SK-N-SH (cell line): Measurements from ENCODE around the gene TRIOBP. TPM values are rescaled to one million over a fixed set of nuclear protein-coding genes. Genes with fewer than 3 reads are reported as not detected.

Experiments used
- CTCF ChIA-PET: fragments of 300-600, 350-600 bp; formaldehyde crosslinking; extraction: SDS; loops from one replicate; lab custom pipeline; 2021; lab: Yijun Ruan, JAX
- POLR2A ChIA-PET: fragments of 350-600 bp; sonication (Branson Sonifier 250); formaldehyde crosslinking; extraction: SDS; loops from one replicate; lab custom pipeline; 2020; ENCODE audit warnings: antibody characterized with exemption, inconsistent platforms; lab: Yijun Ruan, JAX
- DNase-seq: peaks from one replicate; pipeline ENCODE4 v3.0.0; 2012
- H2AFZ ChIP-seq: fragments of 200-600 bp; sonication (generic); 2 replicates; pipeline ENCODE4 v1.8.1; 2016; ENCODE audit warnings: antibody characterized with exemption, mild to moderate bottlenecking, low read depth
- H3F3A ChIP-seq: fragments of 200-600 bp; sonication (generic); replicated peaks from 2 replicates; pipeline ENCODE3; 2016; ENCODE audit warnings: antibody characterized with exemption, mild to moderate bottlenecking; ENCODE audit not compliant: insufficient read depth
- H3K27ac ChIP-seq, 2 experiments: fragments of 200-500 bp in 1 of 2; fragments of 200-600 bp in 1 of 2; sonication (Bioruptor generic) in 1 of 2; sonication (generic), shearing (Covaris generic) in 1 of 2; 2 replicates each; pipeline versions ENCODE4 v1.5.1 to v1.6.1; 2014 to 2016; ENCODE audit warnings: low read depth in 2 of 2, inconsistent platforms in 1 of 2, low read length in 1 of 2, mild to moderate bottlenecking in 1 of 2, mixed read lengths in 1 of 2
- H3K27me3 ChIP-seq: fragments of 200-600 bp; sonication (generic), shearing (Covaris generic); 2 replicates; pipeline ENCODE4 v1.6.1; 2016; ENCODE audit warnings: mixed run types; ENCODE audit not compliant: insufficient read depth
- H3K36me3 ChIP-seq, 2 experiments: fragments of 200-500 bp in 1 of 2; fragments of 200-600 bp in 1 of 2; sonication (Bioruptor generic) in 1 of 2; sonication (generic) in 1 of 2; replicated peaks in 1 of 2; 2 replicates each; pipeline versions ENCODE3 to v1.5.1; 2014 to 2016; ENCODE audit warnings: low read length in 1 of 2, mild to moderate bottlenecking in 1 of 2; ENCODE audit not compliant: insufficient read depth in 2 of 2, control insufficient read depth in 1 of 2
- H3K4me1 ChIP-seq, 2 experiments: fragments of 200-500 bp in 1 of 2; fragments of 200-600 bp in 1 of 2; sonication (Bioruptor generic) in 1 of 2; sonication (generic), shearing (Covaris generic) in 1 of 2; 2 replicates each; pipeline versions ENCODE4 v1.5.1 to v1.6.1; 2014 to 2016; ENCODE audit warnings: low read depth in 1 of 2, low read length in 1 of 2, mixed run types in 1 of 2; ENCODE audit not compliant: insufficient read depth in 2 of 2, control insufficient read depth in 1 of 2
- H3K4me2 ChIP-seq: fragments of 200-600 bp; sonication (generic), shearing (Covaris generic); 2 replicates; pipeline ENCODE4 v1.6.1; 2017; ENCODE audit warnings: mixed run types
- H3K4me3 ChIP-seq, 2 experiments: fragments of 200-500 bp in 1 of 2; fragments of 200-600 bp in 1 of 2; sonication (Bioruptor generic) in 1 of 2; sonication (generic), shearing (Covaris generic) in 1 of 2; 2 replicates each; pipeline versions ENCODE4 v1.5.1 to v1.8.1; 2014 to 2016; ENCODE audit warnings: low read depth in 2 of 2, inconsistent platforms in 1 of 2, low read length in 1 of 2, mild to moderate bottlenecking in 1 of 2, mixed read lengths in 1 of 2, moderate library complexity in 1 of 2
- H3K79me2 ChIP-seq: fragments of 200-600 bp; sonication (generic); 2 replicates; pipeline ENCODE4 v1.8.1; 2017; ENCODE audit warnings: mild to moderate bottlenecking; ENCODE audit not compliant: insufficient read depth
- H3K9ac ChIP-seq: fragments of 200-600 bp; sonication (generic); 2 replicates; pipeline ENCODE4 v1.6.1; 2017; ENCODE audit warnings: mixed run types
- H3K9me2 ChIP-seq: fragments of 200-600 bp; sonication (generic); 2 replicates; pipeline ENCODE4 v1.6.1; 2017; ENCODE audit warnings: mixed run types
- H3K9me3 ChIP-seq: fragments of 200-600 bp; sonication (generic); 2 replicates; pipeline ENCODE4 v1.6.1; 2017; ENCODE audit warnings: mixed run types, mild to moderate bottlenecking, moderate library complexity
- H4K20me1 ChIP-seq: fragments of 200-600 bp; sonication (generic); 2 replicates; pipeline ENCODE4 v1.6.1; 2017; ENCODE audit warnings: mild to moderate bottlenecking, mixed run types; ENCODE audit not compliant: insufficient read depth
- ELF1 ChIP-seq: IDR thresholded peaks from 2 replicates; pipeline ENCODE4 v1.4.0; 2012
- EP300 ChIP-seq, 2 experiments: IDR thresholded peaks; 2 replicates each; pipeline versions ENCODE4 v1.4.0 to v1.6.1; 2012; ENCODE audit warnings: borderline replicate concordance in 1 of 2, low read depth in 1 of 2, low read length in 1 of 2
- FOSL2 ChIP-seq: IDR thresholded peaks from 2 replicates; pipeline ENCODE4 v1.4.0; 2012; ENCODE audit warnings: low read depth, mild to moderate bottlenecking, moderate library complexity, borderline replicate concordance
- MXI1 ChIP-seq: IDR thresholded peaks from 2 replicates; pipeline ENCODE4 v1.6.1; 2012; ENCODE audit warnings: mild to moderate bottlenecking, low read depth, low read length, improper control_type of control experiment
- NFIC ChIP-seq: IDR thresholded peaks from 2 replicates; pipeline ENCODE4 v1.4.0; 2012; ENCODE audit warnings: borderline replicate concordance
- NRF1 ChIP-seq: IDR thresholded peaks from 2 replicates; pipeline ENCODE4 v1.6.1; 2012; ENCODE audit warnings: low read depth, mild to moderate bottlenecking, low read length
- PBX3 ChIP-seq: IDR thresholded peaks from 2 replicates; pipeline ENCODE4; 2012
- POLR2AphosphoS5 ChIP-seq: IDR thresholded peaks from 2 replicates; pipeline ENCODE4 v1.6.1; 2012; ENCODE audit warnings: low read depth, low read length
- RAD21 ChIP-seq: IDR thresholded peaks from 2 replicates; pipeline ENCODE4 v1.6.1; 2012; ENCODE audit warnings: mild to moderate bottlenecking, low read length
- RCOR1 ChIP-seq: fragments of 150-350 bp; IDR thresholded peaks from 2 replicates; pipeline ENCODE4 v1.6.1; 2017; ENCODE audit warnings: antibody characterized with exemption, low read length
- RFX5 ChIP-seq: IDR thresholded peaks from 2 replicates; pipeline ENCODE4 v1.6.1; 2012; ENCODE audit warnings: mild to moderate bottlenecking, improper control_type of control experiment, low read length
- SIN3A ChIP-seq: IDR thresholded peaks from 2 replicates; pipeline ENCODE4 v1.6.1; 2012; ENCODE audit warnings: low read depth, mild to moderate bottlenecking, low read length, moderate library complexity, borderline replicate concordance
- SMC3 ChIP-seq: IDR thresholded peaks from 2 replicates; pipeline ENCODE4 v1.6.1; 2012; ENCODE audit warnings: low read depth, low read length, improper control_type of control experiment
- TAF1 ChIP-seq: IDR thresholded peaks from 2 replicates; pipeline ENCODE4 v1.6.1; 2012; ENCODE audit warnings: low read depth, mild to moderate bottlenecking, low read length, moderate library complexity, borderline replicate concordance
- TCF12 ChIP-seq: IDR thresholded peaks from 2 replicates; pipeline ENCODE4 v1.4.0; 2012
- USF2 ChIP-seq: fragments of 150-350 bp; IDR thresholded peaks from 2 replicates; pipeline ENCODE4 v1.6.1; 2017; ENCODE audit warnings: antibody characterized with exemption, low read length, low read depth, borderline replicate concordance
- WGBS: methylation state at CpG from one replicate; pipeline ENCODE4 v1.1.6; 2017; ENCODE audit warnings: low lambda C conversion rate; 5-methylcytosine and 5-hydroxymethylcytosine counted together
- polyA plus RNA-seq, 3 experiments: library from polyadenylated mRNA; depleted of rRNA; stranded (reverse); fragments of >200 nt; gene quantifications; 2 replicates each; pipeline ENCODE4 v1.2.3, GENCODE V29; 2012
- TF ChIP-seq, protein P1 (sequence below): IDR thresholded peaks from 2 replicates; pipeline ENCODE4 v1.4.0; 2012; ENCODE audit warnings: low read depth, borderline replicate concordance
- TF ChIP-seq, protein P2 (sequence below): fragments of 200-600 bp; sonication (generic); IDR thresholded peaks from 2 replicates; pipeline ENCODE4 v1.6.1; 2017; ENCODE audit warnings: antibody characterized with exemption, mild to moderate bottlenecking, moderate library complexity
- TF ChIP-seq, protein P3 (sequence below): IDR thresholded peaks from 2 replicates; pipeline ENCODE4 v1.4.0; 2012; ENCODE audit warnings: low read depth

Gene TRIOBP
- polyA plus RNA-seq, 1 of the 3 experiments (the other 2 are of a cell fraction), result 43.6 TPM

DNA sequence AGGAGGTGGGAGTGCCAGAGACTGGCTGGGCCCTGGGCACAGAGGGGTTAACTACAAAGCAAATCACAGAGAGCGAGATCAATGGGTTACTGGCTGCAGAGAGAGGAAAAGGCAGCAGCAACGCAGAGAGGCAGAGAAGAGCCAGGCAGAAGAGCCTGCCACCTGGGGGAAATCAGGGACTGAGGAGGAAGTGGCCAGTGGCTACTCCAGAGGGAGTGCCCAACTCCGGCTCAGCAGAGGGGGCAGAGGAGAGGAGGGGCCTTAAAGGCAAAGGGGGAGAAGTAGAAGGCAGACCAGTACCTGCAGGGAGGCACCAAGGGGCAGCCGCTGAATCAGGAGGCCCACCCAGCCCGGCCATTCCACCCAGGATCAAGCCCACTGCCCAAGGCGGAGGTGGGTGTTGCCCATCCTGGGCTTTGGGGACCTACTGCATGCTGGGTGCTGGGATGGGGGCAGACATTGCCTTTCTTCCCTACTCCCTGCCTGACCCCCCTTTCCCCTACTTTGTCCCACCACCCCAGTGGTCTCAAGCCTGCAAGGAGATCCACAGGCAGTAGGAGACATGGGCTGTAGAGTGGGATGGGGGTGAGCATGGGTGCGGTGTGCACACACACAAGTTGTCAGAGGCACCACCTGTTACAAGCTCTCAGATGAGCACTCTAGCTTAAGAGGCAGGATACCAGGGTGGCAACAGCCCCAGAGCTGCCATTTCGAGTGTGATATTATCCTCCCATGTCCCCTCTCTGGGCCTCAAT is 125.4 kb downstream of the TRIOBP start:
- ChIA-PET POLR2A (no interaction called here), CTCF (interaction anchor here (14.0 kb wide), 1 partner anchor 38 kb away, joined by 182 read pairs; no protein-coding TSS in a partner anchor)
- Histone ChIP-seq H3K9me2 (no peaks in the 10 kb centered on the region), H3K4me3 (no peak overlapping the region), H2AFZ (no peak overlapping the region), H3K27me3 (no peaks in the 10 kb centered on the region; the same call in 1 of the 2 replicates), H4K20me1 (no peaks in the 10 kb centered on the region), H3K9ac (no peak overlapping the region), H3K4me2 (no peak overlapping the region), H3K36me3 (no peaks in the 10 kb centered on the region), H3K9me3 (no peaks in the 10 kb centered on the region), H3F3A (no peaks in the 10 kb centered on the region), H3K79me2 (no peaks in the 10 kb centered on the region), H3K4me1 (peaks cover 0 to 8% of the 10 kb centered on the region in 2 experiments; a peak in 1 of 4 replicates), H3K27ac (no peak overlapping the region)
- DNase-seq, result no peak
- TF ChIP-seq SMC3 (no peak), EP300 (IDR thresholded peaks at IDR 0.05; ENCODE audit: borderline replicate concordance in 1 of 2, low read depth in 1 of 2, low read length in 1 of 2) (no peak), SIN3A (no peak), FOSL2 (no peak)
- WGBS, result 47% methylated on average over 7 of the region's 8 CpGs

DNA sequence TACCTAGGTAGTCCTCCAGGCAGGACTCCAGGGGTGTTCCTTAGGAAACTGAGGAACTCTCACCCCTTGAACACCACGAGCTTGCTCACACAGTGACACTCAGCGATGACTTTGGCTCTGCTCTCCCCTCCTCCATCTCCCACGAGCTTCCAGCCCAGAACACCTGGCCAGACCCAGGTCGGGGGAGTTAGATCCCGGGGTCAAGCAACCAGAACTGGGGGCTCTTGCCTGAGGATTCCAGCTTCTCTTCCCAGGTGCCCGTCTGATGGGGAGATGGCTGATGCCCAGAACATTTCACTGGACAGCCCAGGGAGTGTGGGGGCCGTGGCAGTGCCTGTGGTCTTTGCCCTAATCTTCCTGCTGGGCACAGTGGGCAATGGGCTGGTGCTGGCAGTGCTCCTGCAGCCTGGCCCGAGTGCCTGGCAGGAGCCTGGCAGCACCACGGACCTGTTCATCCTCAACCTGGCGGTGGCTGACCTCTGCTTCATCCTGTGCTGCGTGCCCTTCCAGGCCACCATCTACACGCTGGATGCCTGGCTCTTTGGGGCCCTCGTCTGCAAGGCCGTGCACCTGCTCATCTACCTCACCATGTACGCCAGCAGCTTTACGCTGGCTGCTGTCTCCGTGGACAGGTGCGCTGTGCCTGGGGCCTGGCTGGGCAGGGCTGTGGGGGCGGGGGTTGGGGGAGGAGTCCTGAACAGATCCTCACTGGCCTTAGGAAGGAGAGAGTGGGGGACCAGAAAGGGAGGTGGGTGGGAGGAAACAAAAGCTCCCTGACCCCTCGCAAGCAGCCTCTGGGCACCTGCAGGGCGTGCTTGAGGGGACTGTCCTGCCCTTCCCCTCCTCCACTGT is 126.5 kb downstream of the TRIOBP start, which contains the start of gene GALR3:
TSS of gene GALR3 (plus strand) at position 249 of the 852 bp plus-strand sequence. CDS start at position 274, 25 bp downstream.
- ChIA-PET CTCF (interaction anchor here (0.6 to 14.0 kb wide), 4 partner anchors 13 to 74 kb away, joined by 3 to 182 read pairs (median 3); partner anchors contain the start of gene ANKRD54), POLR2A (interaction anchor here (1.0 kb wide), 1 partner anchor 16 kb away, joined by 5 read pairs; the partner anchor contains the start of gene GCAT)
- 64% methylated on average over 13 of the region's 21 CpGs for WGBS
- Histone ChIP-seq H3K4me1 (peaks cover 0 to 1% of the 10 kb centered on the region in 2 experiments; a peak in 1 of 4 replicates), H3F3A (no peaks in the 10 kb centered on the region), H3K27ac (no peak within 1 kb of the TSS), H3K4me3 (no peak within 1 kb of the TSS), H4K20me1 (no peaks in the 10 kb centered on the region), H3K27me3 (no peaks in the 10 kb centered on the region; the same call in 1 of the 2 replicates), H3K4me2 (no peak within 1 kb of the TSS), H3K9ac (no peak within 1 kb of the TSS), H3K9me3 (no peaks in the 10 kb centered on the region), H2AFZ (no peak within 1 kb of the TSS), H3K9me2 (no peaks in the 10 kb centered on the region), H3K79me2 (no peaks in the 10 kb centered on the region), H3K36me3 (no peaks in the 10 kb centered on the region)
- DNase-seq, result no peak
- TF ChIP-seq, protein P1, sequence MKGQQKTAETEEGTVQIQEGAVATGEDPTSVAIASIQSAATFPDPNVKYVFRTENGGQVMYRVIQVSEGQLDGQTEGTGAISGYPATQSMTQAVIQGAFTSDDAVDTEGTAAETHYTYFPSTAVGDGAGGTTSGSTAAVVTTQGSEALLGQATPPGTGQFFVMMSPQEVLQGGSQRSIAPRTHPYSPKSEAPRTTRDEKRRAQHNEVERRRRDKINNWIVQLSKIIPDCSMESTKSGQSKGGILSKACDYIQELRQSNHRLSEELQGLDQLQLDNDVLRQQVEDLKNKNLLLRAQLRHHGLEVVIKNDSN, result no peak
- TF ChIP-seq, protein P2, sequence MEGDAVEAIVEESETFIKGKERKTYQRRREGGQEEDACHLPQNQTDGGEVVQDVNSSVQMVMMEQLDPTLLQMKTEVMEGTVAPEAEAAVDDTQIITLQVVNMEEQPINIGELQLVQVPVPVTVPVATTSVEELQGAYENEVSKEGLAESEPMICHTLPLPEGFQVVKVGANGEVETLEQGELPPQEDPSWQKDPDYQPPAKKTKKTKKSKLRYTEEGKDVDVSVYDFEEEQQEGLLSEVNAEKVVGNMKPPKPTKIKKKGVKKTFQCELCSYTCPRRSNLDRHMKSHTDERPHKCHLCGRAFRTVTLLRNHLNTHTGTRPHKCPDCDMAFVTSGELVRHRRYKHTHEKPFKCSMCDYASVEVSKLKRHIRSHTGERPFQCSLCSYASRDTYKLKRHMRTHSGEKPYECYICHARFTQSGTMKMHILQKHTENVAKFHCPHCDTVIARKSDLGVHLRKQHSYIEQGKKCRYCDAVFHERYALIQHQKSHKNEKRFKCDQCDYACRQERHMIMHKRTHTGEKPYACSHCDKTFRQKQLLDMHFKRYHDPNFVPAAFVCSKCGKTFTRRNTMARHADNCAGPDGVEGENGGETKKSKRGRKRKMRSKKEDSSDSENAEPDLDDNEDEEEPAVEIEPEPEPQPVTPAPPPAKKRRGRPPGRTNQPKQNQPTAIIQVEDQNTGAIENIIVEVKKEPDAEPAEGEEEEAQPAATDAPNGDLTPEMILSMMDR, result no peak
- no peak for TF ChIP-seq RCOR1
- TF ChIP-seq MXI1, result no peak
- no peak for TF ChIP-seq RFX5
- TF ChIP-seq, protein P3, sequence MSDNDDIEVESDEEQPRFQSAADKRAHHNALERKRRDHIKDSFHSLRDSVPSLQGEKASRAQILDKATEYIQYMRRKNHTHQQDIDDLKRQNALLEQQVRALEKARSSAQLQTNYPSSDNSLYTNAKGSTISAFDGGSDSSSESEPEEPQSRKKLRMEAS, result no peak
- no peak for TF ChIP-seq ELF1
- TF ChIP-seq NRF1, result no peak
- TF ChIP-seq TCF12, result no peak
- no peak for TF ChIP-seq TAF1
- no peak for TF ChIP-seq RAD21
- no peak for TF ChIP-seq PBX3
- TF ChIP-seq NFIC, result no peak
- TF ChIP-seq POLR2AphosphoS5, result no peak
- no peak for TF ChIP-seq USF2
